GM19372 (cell line): ENCODE data around the gene SAMMSON.

ENCODE experiments used
- ATAC-seq: cut with Tn5 transposase; IDR thresholded peaks from one replicate; pipeline ENCODE4 v1.9.1; 2021; ENCODE audit warnings: mild to moderate bottlenecking, low read depth, moderate library complexity; ENCODE audit not compliant: unreplicated experiment

Gene SAMMSON

GRCh38 chr3:70010346-70010745, 10.8 kb downstream of the SAMMSON start:
- ATAC-seq, result no peak

GRCh38 chr3:70011582-70011981, 12.0 kb downstream of the SAMMSON start:
- no peak for ATAC-seq

- no peak for ATAC-seq
Measured at GRCh38 chr3:70020906-70021660, 21.6 kb downstream of the SAMMSON start.

GRCh38 chr3:70028361-70028760, 28.8 kb downstream of the SAMMSON start:
- no peak for ATAC-seq

- ATAC-seq, result no peak
Measured at GRCh38 chr3:70038693-70039092, 39.2 kb downstream of the SAMMSON start.

GRCh38 chr3:70040386-70040785, 40.9 kb downstream of the SAMMSON start:
- ATAC-seq, result no peak

- no peak for ATAC-seq
Measured at GRCh38 chr3:70042641-70043040, 43.1 kb downstream of the SAMMSON start.

- no peak for ATAC-seq
Measured at GRCh38 chr3:70049761-70050160, 50.2 kb downstream of the SAMMSON start.

- no peak for ATAC-seq
Measured at GRCh38 chr3:70053293-70053692, 53.8 kb downstream of the SAMMSON start.

- ATAC-seq, result no peak
Measured at GRCh38 chr3:70056081-70056480, 56.5 kb downstream of the SAMMSON start.

- no peak for ATAC-seq
Measured at GRCh38 chr3:70057426-70057825, 57.9 kb downstream of the SAMMSON start.

- ATAC-seq, result no peak
Measured at GRCh38 chr3:70061096-70061495, 61.6 kb downstream of the SAMMSON start.

GRCh38 chr3:70064194-70064779, 64.8 kb downstream of the SAMMSON start:
- no peak for ATAC-seq

GRCh38 chr3:70065696-70066253, 66.2 kb downstream of the SAMMSON start:
- no peak for ATAC-seq

- no peak for ATAC-seq
Measured at GRCh38 chr3:70067860-70068521, 68.5 kb downstream of the SAMMSON start.

- no peak for ATAC-seq
Measured at GRCh38 chr3:70069557-70069956, 70.0 kb downstream of the SAMMSON start.

GRCh38 chr3:70071138-70071537, 71.6 kb downstream of the SAMMSON start:
- ATAC-seq, result no peak

- ATAC-seq, result no peak
Measured at GRCh38 chr3:70072180-70072579, 72.6 kb downstream of the SAMMSON start.

GRCh38 chr3:70072754-70073153, 73.2 kb downstream of the SAMMSON start:
- no peak for ATAC-seq

GRCh38 chr3:70075101-70075500, 75.6 kb downstream of the SAMMSON start:
- no peak for ATAC-seq

GRCh38 chr3:70076396-70076795, 76.9 kb downstream of the SAMMSON start:
- ATAC-seq, result no peak
